Activated T-cell treated with anti-CD3 and anti-CD28 coated beads for 4 hours (primary cell): ENCODE measurements around the gene GPC6.

Experiments used
- DNase-seq: peaks from one replicate; pipeline ENCODE4 v3.0.0-alpha.2; 2020

The GPC6 gene

GRCh38 chr13:93708308-93709075 lies 481.9 kb downstream of the GPC6 start:
- no peak for DNase-seq

- no peak for DNase-seq
Measured at GRCh38 chr13:93709506-93710244, 483.1 kb downstream of the GPC6 start.

GRCh38 chr13:93714171-93714570 lies 487.6 kb downstream of the GPC6 start:
- no peak for DNase-seq

- DNase-seq, result no peak
Measured at GRCh38 chr13:93715866-93716265, 489.3 kb downstream of the GPC6 start.

- no peak for DNase-seq
Measured at GRCh38 chr13:93716623-93717022, 490.0 kb downstream of the GPC6 start.

GRCh38 chr13:93721483-93721882 lies 494.9 kb downstream of the GPC6 start:
- DNase-seq, result no peak

- DNase-seq, result no peak
Measured at GRCh38 chr13:93723316-93723715, 496.7 kb downstream of the GPC6 start.

- no peak for DNase-seq
Measured at GRCh38 chr13:93724187-93724586, 497.6 kb downstream of the GPC6 start.

GRCh38 chr13:93726173-93726957 lies 499.8 kb downstream of the GPC6 start:
- DNase-seq, result no peak

- DNase-seq, result no peak
Measured at GRCh38 chr13:93727211-93728141, 500.9 kb downstream of the GPC6 start.

GRCh38 chr13:93729383-93729782 lies 502.8 kb downstream of the GPC6 start:
- DNase-seq, result no peak

GRCh38 chr13:93730780-93731179 lies 504.2 kb downstream of the GPC6 start:
- DNase-seq, result no peak

GRCh38 chr13:93732186-93732585 lies 505.6 kb downstream of the GPC6 start:
- no peak for DNase-seq

GRCh38 chr13:93736081-93736480 lies 509.5 kb downstream of the GPC6 start:
- no peak for DNase-seq

GRCh38 chr13:93736909-93737308 lies 510.3 kb downstream of the GPC6 start:
- DNase-seq, result no peak

GRCh38 chr13:93740334-93740733 lies 513.7 kb downstream of the GPC6 start:
- DNase-seq, result no peak

- DNase-seq, result no peak
Measured at GRCh38 chr13:93744033-93744432, 517.4 kb downstream of the GPC6 start.

GRCh38 chr13:93744886-93745285 lies 518.3 kb downstream of the GPC6 start:
- DNase-seq, result no peak

GRCh38 chr13:93745884-93746283 lies 519.3 kb downstream of the GPC6 start:
- no peak for DNase-seq

- no peak for DNase-seq
Measured at GRCh38 chr13:93746589-93746988, 520.0 kb downstream of the GPC6 start.

- no peak for DNase-seq
Measured at GRCh38 chr13:93750676-93751075, 524.1 kb downstream of the GPC6 start.

GRCh38 chr13:93751117-93751516 lies 524.5 kb downstream of the GPC6 start:
- DNase-seq, result no peak
